Inferior parietal cortex (tissue), 1 donor: ENCODE data around the gene NCOA1.
"Not testable (repeated sequence)": the region's sequence is repeated elsewhere in the genome, so short reads cannot be mapped to it uniquely, and the experiment has no call there.

Experiments used
- DNase-seq: peaks from one replicate; pipeline ENCODE4 v3.0.0-alpha.2; 2016; ENCODE audit errors: extremely low spot score

NCOA1 gene

GRCh38 chr2:24490690-24491541 lies at the start of gene NCOA1:
TSS of gene NCOA1 (plus strand) at chr2:24491254. CDS start at chr2:24658678, 167,424 bp downstream.
- DNase-seq: peak; percentile 76

DNA sequence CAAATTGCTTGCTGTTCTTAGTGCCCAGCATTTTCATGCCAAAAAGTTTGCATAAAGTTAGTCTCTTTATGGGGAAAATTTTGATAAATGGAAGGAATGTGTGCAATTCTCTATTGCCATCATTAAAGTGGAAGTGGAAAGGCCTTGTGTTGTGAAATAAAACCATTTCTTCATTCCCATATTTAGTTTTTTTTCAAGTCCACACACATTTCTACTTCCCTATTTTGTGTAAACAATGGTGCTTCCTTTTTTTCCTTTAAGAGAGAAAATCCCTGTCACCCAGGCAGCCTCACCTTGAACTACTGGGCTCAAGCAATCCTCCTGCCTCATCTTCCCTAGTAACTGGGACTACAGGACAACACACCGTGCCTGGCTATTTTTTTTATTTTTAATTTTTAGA lies 42.3 kb upstream of the NCOA1 start:
- no peak for DNase-seq

GRCh38 chr2:24449344-24449743 lies 41.7 kb upstream of the NCOA1 start:
- DNase-seq: no peak

DNA sequence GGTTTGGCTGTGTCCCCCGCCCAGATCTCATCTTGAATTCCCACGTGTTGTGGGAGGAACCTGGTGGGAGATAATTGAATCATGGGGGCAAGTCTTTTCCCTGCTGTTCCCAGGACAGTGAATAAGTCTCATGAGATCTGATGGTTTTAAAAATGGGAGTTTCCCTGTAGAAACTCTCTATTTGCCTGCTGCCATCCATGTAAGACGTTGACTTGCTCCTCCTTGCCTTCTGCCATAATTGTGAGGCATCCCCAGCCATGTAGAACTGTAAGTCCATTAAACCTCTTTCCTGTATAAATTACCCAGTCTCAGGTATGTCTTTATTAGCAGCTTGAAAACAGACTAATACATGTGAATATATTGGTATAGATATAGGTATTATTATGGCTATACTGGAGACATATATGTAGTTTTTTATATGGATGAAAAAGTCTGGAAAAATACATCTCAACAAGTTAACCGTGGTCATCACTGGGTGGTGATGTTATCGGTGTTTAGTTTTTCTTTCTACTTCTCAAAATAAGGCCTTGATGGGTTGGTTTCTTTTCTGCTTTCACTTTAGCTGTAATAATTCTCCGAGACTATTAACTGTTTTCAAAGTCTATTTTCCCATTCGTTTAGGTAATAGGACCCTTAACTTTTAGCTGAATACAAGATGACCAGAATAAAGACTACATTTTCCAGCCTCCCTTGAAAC lies 39.1 kb upstream of the NCOA1 start:
- DNase-seq: no peak

- DNase-seq: no peak
Observed at GRCh38 chr2:24452502-24452885, 38.6 kb upstream of the NCOA1 start.

DNA sequence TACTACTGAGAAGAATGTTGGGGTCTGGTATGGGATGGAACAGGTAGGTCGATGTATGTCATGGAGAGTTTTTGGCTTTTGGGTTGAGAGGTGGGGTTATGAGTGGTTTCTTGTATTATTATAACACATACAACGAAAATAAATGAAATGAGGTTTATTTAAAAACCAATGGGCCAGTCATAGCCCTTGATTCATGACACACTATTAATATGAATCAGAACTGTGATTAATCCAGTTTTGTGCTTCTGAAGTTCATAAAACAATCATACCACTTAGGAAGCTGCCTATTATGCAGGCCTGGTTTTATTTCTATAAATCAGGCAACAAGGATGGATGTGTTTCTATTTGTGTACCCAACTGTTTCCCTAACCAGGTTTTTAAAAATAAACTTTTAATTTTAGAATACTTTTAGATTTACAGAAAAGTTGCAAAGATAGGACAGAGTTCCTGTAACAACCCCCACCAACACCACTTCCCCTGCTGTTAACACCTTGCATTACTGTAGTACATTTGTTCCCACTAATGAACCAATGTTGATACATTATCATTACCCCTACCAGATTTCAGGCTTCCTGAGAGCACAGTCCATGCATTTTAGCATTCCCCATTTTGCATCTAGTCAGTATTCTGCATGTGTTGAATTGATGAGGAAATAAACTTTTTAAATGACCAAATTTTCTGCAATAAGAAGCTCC lies 37.5 kb upstream of the NCOA1 start:
- DNase-seq: no peak

- peak; percentile 56 for DNase-seq
Observed at GRCh38 chr2:24454294-24454693, 36.8 kb upstream of the NCOA1 start.

GRCh38 chr2:24456599-24457556 lies 34.2 kb upstream of the NCOA1 start:
- peak; percentile 64 for DNase-seq

DNA sequence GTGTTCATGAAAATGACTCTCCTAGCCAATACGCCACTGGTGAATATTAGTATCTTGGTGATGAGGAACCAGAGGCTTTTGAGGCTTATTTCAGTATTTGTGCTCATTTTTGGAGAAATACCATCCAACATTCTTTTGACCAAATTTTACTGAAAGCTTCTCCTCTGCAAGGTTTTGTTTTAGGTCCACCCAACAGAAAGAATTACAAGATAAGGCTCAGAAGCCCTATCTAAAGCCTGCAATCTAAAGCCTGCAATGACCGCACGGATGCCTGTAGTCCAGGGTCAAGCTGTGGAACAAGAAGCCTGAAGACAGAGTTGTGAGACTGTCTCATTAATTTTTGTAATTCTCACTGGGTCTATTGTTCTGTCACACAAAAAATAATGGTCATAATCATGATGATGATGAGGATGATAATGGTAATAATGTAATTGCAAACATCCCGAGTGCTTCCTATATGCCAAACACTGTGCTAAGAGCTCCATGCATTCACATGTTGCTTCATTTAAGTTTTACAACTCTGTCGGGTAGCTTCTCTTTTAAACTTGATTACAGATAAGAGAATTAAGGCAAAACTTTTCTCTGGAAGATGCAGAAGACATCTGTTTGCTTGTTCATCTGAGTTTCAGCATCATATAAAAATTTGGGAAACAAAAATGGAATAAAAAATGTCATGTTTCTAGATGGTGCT lies 33.2 kb upstream of the NCOA1 start:
- no peak for DNase-seq

- DNase-seq: peak; percentile 40
Observed at GRCh38 chr2:24459224-24460161, 31.6 kb upstream of the NCOA1 start.

GRCh38 chr2:24461685-24462084 lies 29.4 kb upstream of the NCOA1 start:
- no peak for DNase-seq

GRCh38 chr2:24463271-24463670 lies 27.8 kb upstream of the NCOA1 start:
- no peak for DNase-seq

DNA sequence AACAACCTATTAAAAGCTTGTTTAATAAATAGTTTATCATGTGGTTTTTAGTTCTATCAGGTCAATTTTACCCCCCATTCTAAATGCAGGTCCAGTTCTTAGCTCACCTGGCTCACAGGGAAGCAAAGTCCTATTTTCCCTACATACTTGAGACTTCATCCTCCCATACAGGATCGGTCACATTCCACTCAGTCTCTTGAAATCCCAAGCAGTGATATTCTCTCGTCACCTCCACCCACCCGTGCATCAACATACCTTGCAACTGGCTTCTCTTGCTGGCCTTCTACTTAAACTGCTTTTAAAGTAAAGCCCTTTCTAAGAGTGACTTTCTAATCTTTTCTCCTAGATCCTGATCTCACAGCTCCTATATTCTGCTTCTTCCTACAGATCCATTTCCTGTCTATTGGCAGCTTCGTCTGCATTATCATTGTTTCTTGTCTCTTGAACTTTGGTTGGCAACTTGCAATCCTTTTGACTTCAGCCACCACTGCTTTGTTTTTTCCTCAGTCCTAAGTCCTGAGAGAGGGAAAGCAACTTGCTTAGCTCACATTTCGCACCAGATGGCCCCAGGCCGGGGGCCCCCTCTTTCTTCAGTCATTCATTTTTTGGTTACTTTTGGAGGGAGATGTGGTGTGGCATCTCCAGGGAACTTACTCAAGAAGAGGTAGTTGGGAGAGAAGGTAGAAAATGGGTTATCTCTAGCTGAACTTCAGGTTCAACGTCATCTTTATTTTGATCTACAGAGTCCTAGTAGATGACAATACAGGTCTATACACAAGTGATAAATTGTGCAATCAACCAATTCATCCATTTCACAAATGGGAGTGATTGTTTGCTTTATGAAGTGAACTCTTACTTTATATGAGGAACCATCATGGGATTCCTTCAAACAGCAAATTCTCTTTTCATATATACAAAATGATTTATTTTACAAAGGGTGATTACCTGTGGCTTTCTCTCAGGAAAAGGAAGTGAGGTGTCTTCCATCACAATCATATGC lies 23.9 kb upstream of the NCOA1 start:
- DNase-seq: no peak

GRCh38 chr2:24468453-24468852 lies 22.6 kb upstream of the NCOA1 start:
- not testable (repeated sequence) for DNase-seq

GRCh38 chr2:24469148-24469650 lies 21.9 kb upstream of the NCOA1 start:
- DNase-seq: no peak

- no peak for DNase-seq
Observed at GRCh38 chr2:24471662-24472061, 19.4 kb upstream of the NCOA1 start.

GRCh38 chr2:24472416-24472815 lies 18.6 kb upstream of the NCOA1 start:
- no peak for DNase-seq

DNA sequence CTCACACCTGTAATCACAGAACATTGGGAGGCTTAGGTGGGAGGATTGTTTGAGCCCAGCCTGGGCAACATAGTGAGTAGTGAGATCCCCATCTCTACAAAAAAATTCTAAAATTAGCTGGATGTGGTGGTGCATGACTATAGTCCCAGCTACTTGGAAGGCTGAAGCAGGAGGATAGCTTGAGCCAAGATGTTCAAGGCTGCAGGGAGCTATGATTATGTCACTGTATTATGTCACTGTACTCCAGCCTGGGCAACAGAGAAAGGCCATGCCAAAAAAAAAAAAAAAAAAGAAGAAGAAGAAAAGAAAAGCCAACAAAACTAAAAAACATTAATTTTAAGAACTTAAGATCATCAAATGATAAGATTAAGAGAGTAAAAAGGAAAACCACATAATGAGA lies 17.4 kb upstream of the NCOA1 start:
- no peak for DNase-seq
